ENCODE measurements around the gene STIL.
"Not testable (repeated sequence)": the region's sequence is repeated elsewhere in the genome, so short reads cannot be mapped to it uniquely, and the experiment has no call there.

GRCh38 chr1:47288116-47288515, 25.8 kb downstream of the STIL start:
- TF ChIP-seq POLR2A (IDR thresholded peaks at IDR 0.05; ENCODE audit: low read length); GATA1 (IDR thresholded peaks at IDR 0.05; ENCODE audit: low read depth, low read length): not testable (repeated sequence)

Data from erythroblast (primary cell).